MCF 10A (cell line): ENCODE measurements around the gene SPINK13. TPM values are rescaled to one million over a fixed set of nuclear protein-coding genes. Genes with fewer than 3 reads are reported as not detected.

ENCODE experiments used
- BruUV-seq: library from RNA; stranded (reverse); fragments of 400-500 nt; replicated peaks from 2 replicates; lab custom pipeline; 2021; lab: Mats Ljungman, UMichigan
- CTCF ChIA-PET: fragments of 300-600 bp; sonication (Branson Sonifier 250); formaldehyde crosslinking; extraction: SDS; loops from one replicate; lab custom pipeline; 2021; ENCODE audit warnings: antibody characterized with exemption, inconsistent platforms; lab: Yijun Ruan, JAX
- POLR2A ChIA-PET: fragments of 300-600, 350-650 bp; sonication (Branson Sonifier 250); formaldehyde crosslinking; extraction: SDS; loops from one replicate; lab custom pipeline; 2020; ENCODE audit warnings: antibody characterized with exemption, inconsistent platforms; lab: Yijun Ruan, JAX
- DNase-seq: peaks from one replicate; pipeline ENCODE4 v3.0.0-alpha.2; 2018; ENCODE audit not compliant: unreplicated experiment
- H3K27ac Mint-ChIP-seq: one replicate; pipeline ENCODE4 v1.8.0; 2022; ENCODE audit warnings: mild to moderate bottlenecking, low read depth, mixed read lengths; ENCODE audit not compliant: unreplicated experiment
- H3K27me3 Mint-ChIP-seq: one replicate; pipeline ENCODE4 v1.8.0; 2022; ENCODE audit warnings: mixed read lengths; ENCODE audit not compliant: insufficient read depth, unreplicated experiment
- H3K36me3 Mint-ChIP-seq: one replicate; pipeline ENCODE4 v1.8.0; 2022; ENCODE audit warnings: mild to moderate bottlenecking, moderate library complexity, mixed read lengths; ENCODE audit not compliant: insufficient read depth, unreplicated experiment
- H3K4me1 Mint-ChIP-seq: one replicate; pipeline ENCODE4 v1.8.0; 2022; ENCODE audit warnings: mixed read lengths; ENCODE audit not compliant: insufficient read depth, unreplicated experiment
- H3K4me3 Mint-ChIP-seq: one replicate; pipeline ENCODE4 v1.8.0; 2022; ENCODE audit warnings: mild to moderate bottlenecking, moderate library complexity, mixed read lengths; ENCODE audit not compliant: unreplicated experiment
- H3K9me3 Mint-ChIP-seq: one replicate; pipeline ENCODE4 v1.8.0; 2022; ENCODE audit warnings: mixed read lengths; ENCODE audit not compliant: unreplicated experiment
- intact Hi-C: fragments of 100-400 bp; cut with micrococcal nuclease; formaldehyde crosslinking; loops from 2 replicates; pipeline ENCODE4 v1.14.1; 2022
- total RNA-seq: library from RNA; stranded (reverse); gene quantifications from 2 replicates; pipeline ENCODE4 v1.2.3, GENCODE V29; 2022
- TF ChIP-seq, protein P1 (sequence below): fragments of 200-600 bp; IDR thresholded peaks from one replicate; pipeline ENCODE4 v1.8.0; 2022; ENCODE audit warnings: antibody characterized with exemption, mild to moderate bottlenecking; ENCODE audit not compliant: unreplicated experiment

SPINK13 gene
- total RNA-seq, 1 experiment from 2014 or later: not detected

DNA sequence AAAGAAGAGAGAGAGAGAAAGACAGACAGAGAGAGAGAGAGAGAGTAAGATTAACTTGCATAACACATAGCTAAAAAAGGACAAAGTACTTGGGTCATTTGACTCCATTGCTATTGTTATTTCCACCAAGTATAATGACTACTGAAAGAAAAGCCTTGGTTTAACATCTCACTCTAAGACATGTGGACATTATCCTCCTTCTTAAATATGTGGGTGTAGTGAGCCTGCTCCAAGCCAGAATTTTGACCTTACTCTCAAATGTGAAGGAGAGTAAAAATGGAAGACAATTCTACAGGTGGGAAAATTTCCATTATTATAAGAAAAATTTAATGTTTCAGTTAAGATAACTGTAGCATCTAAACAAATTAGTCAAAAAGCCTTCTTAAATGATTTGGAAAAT, 38.8 kb upstream of the SPINK13 start:
- H3K9me3 Mint-ChIP-seq: no peaks in the 10 kb centered on the region
- no peak for DNase-seq
- POLR2A ChIA-PET: no interaction called here

DNA sequence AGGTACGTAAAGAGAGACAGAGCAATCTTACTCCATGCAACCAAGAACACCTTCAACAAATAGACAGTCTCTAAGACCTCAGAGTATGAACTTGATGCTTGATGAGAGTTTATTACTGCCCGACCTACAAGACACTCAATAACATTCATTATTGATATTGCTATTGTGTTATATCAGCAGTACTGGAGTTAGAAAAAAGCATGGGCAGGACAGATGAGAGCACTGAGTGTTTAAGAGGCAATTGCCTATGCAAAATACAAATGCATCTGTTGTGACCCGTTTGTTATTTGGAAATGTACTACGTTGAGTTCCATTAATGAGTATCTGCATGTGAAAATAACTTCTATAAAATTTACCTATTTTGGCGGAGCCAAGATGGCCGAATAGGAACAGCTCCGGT, 38.4 kb upstream of the SPINK13 start:
- Mint-ChIP-seq H3K27ac (no peak overlapping the region), H3K4me3 (no peak overlapping the region), H3K4me1 (no peaks in the 10 kb centered on the region), H3K36me3 (no peaks in the 10 kb centered on the region), H3K27me3 (no peaks in the 10 kb centered on the region), H3K9me3 (no peaks in the 10 kb centered on the region)
- TF ChIP-seq, protein P1, sequence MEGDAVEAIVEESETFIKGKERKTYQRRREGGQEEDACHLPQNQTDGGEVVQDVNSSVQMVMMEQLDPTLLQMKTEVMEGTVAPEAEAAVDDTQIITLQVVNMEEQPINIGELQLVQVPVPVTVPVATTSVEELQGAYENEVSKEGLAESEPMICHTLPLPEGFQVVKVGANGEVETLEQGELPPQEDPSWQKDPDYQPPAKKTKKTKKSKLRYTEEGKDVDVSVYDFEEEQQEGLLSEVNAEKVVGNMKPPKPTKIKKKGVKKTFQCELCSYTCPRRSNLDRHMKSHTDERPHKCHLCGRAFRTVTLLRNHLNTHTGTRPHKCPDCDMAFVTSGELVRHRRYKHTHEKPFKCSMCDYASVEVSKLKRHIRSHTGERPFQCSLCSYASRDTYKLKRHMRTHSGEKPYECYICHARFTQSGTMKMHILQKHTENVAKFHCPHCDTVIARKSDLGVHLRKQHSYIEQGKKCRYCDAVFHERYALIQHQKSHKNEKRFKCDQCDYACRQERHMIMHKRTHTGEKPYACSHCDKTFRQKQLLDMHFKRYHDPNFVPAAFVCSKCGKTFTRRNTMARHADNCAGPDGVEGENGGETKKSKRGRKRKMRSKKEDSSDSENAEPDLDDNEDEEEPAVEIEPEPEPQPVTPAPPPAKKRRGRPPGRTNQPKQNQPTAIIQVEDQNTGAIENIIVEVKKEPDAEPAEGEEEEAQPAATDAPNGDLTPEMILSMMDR: no peak
- DNase-seq: no peak
- intact Hi-C loops: no loop called here
- BruUV-seq: no TSS peak
- ChIA-PET POLR2A (no interaction called here), CTCF (interaction anchor here (0.6 kb wide), 1 partner anchor 241 kb away, joined by 3 read pairs; no protein-coding TSS in a partner anchor)

More for the DNA sequence above, 38.8 kb upstream of the SPINK13 start:
- TF ChIP-seq, protein P1: no peak
- Mint-ChIP-seq H3K4me1 (peaks cover 1% of the 10 kb centered on the region), H3K36me3 (no peaks in the 10 kb centered on the region), H3K27ac (no peak overlapping the region), H3K4me3 (no peak overlapping the region), H3K27me3 (no peaks in the 10 kb centered on the region)
- CTCF ChIA-PET: interaction anchor here (0.6 to 0.9 kb wide), 2 partner anchors 50 to 241 kb away, joined by 3 read pairs; no protein-coding TSS in a partner anchor
- no TSS peak for BruUV-seq
- intact Hi-C loops: no loop called here

DNA sequence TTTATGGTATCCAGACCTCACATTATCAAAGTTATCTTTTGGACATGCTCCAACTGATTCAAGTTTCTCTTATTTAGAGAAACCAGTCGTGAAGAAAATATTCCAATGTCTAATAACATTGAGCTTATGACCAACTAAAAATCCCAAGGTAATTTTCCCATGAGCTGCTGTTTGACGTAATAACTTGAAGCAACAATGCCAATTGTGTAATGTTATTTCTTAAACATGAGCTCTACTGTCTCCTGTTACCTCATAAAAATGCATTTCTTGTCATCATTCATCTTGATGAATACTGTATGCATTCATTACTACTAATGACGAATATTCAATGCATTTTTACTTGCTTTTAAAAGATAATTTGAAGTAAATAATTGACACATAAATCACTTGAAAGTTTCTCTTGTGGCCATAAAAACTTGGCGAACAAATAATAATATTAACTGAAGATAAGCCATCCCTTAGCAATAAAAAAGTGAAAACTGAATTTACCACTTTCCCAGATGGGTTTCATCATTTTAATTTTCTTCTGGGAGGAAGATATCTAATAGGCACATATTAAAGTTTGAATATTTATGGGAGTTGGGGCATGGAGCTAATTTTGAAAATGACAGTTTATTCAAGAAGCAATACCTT, 30.7 kb upstream of the SPINK13 start:
- no peak for DNase-seq
- intact Hi-C loops: no loop called here
- CTCF ChIA-PET: interaction anchor here (0.6 to 2.5 kb wide), 4 partner anchors 10 to 137 kb away, joined by 3 to 12 read pairs (median 4); no protein-coding TSS in a partner anchor
- Mint-ChIP-seq H3K4me3 (no peak overlapping the region), H3K36me3 (no peaks in the 10 kb centered on the region), H3K27me3 (no peaks in the 10 kb centered on the region), H3K4me1 (no peaks in the 10 kb centered on the region), H3K9me3 (no peaks in the 10 kb centered on the region), H3K27ac (no peak overlapping the region)
- BruUV-seq: no TSS peak
- POLR2A ChIA-PET: interaction anchor here (0.9 kb wide), 1 partner anchor 51 kb away, joined by 3 read pairs; no protein-coding TSS in a partner anchor
- TF ChIP-seq, protein P1: no peak

DNA sequence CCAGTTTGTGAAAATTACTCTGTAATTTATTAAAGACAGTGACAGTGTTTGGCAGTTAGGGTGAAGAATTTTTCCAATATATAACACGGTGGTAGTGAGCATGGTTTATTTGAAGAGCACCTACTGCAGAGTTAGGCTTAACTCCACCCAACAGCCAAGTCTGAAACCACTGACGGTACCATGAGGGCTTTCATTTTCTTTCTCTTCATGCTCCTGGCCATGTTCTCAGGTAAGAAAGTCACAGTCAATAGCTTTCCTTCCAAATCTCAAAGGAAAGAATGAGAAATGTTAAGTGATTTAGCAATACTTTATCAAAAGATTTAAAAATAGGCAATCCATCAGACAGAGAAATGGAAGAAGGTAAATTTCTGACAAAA, 30.2 kb upstream of the SPINK13 start, which contains the start of gene MARCOL:
MARCOL (plus strand) TSS at position 108 of the 377 bp plus-strand sequence; CDS start at position 181, 73 bp downstream.
- POLR2A ChIA-PET: no interaction called here
- TF ChIP-seq, protein P1: no peak
- no peaks in the 10 kb centered on the region for H3K27me3 Mint-ChIP-seq
- BruUV-seq: no TSS peak
- intact Hi-C loops: no loop called here
- no peaks in the 10 kb centered on the region for H3K9me3 Mint-ChIP-seq
- H3K36me3 Mint-ChIP-seq: no peaks in the 10 kb centered on the region
- H3K4me3 Mint-ChIP-seq: no peak within 1 kb of the TSS
- no peak within 1 kb of the TSS for H3K27ac Mint-ChIP-seq
- CTCF ChIA-PET: interaction anchor here (0.7 to 2.5 kb wide), 3 partner anchors 11 to 137 kb away, joined by 3 to 12 read pairs (median 4); no protein-coding TSS in a partner anchor
- H3K4me1 Mint-ChIP-seq: no peaks in the 10 kb centered on the region
- no peak for DNase-seq
